HG03558 (cell line): Measurements from ENCODE around the gene REEP6.
"Not testable (repeated sequence)": the region's sequence is repeated elsewhere in the genome, so short reads cannot be mapped to it uniquely, and the experiment has no call there.

ENCODE experiments used
- ATAC-seq: cut with Tn5 transposase; IDR thresholded peaks from one replicate; pipeline ENCODE4 v1.9.1; 2021; ENCODE audit warnings: moderate number of reproducible peaks; ENCODE audit not compliant: unreplicated experiment; ENCODE audit errors: extremely low read depth

Gene REEP6

DNA sequence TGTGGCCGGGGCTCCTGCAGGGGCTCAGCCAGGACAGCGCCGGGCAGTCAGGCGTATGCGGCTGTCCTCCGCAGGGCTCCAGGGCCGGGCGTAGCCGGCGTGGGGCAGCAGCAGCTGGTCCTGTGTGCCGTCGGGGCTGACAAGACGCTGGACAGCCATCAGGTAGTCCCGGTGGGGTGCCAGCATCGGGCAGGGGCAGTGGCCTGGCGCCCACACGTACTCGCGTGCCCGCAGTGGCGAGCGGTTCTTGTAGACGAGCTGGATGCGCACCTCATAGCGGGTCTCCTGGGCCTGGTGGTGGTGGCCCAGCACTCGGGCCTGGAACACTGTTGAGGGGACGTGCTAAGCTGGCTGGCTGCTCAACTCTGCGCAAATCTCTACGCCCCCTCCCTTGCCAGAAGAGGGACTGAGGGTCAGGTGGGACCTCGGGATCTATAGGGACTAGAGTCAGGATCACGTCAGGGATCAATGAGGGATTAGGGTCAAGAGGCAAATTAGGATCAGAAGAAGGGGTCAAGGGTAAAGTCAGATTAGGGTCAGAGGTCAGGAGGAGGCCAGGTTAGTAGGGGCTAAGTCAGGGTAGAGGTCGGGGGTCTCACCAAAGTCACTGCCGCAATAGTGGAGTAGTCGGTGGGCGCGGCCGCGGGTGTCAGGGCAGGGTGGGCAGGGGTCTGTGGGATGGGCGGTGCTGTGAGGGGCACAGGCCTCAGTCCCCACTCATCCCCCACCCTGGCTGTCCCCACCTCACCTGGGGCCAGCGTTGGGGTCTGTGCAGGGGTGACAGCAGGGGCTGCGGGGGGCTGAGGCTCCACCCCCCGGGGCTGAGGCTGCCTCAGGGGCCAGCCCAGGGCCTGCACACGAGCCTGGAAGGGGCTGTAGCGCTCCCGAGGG, 15.3 kb downstream of the REEP6 start:
- no peak for ATAC-seq

DNA sequence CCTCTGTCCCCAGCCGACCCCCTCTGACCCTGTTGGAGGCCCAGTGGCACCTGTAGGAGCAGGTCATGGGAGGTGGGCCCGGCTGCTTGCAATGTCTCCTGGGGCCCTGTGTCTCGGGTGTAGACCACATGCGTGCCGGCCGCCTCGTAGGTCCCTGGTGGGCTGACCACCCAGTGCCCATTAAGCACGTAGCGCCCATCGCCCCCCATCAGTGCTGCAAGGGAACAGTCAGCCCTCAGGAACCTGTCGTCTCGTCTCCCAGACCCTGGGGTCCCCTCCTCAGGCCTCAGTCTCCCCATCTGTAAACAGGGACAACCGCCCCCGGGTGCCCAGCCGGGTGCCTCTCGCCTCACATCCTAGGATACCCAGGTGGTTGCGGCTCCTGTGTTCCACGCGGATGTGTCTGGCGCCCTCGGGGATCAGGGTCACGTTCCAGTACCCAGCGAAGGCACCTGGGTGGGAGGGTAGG, 16.2 kb downstream of the REEP6 start:
- ATAC-seq: no peak

DNA sequence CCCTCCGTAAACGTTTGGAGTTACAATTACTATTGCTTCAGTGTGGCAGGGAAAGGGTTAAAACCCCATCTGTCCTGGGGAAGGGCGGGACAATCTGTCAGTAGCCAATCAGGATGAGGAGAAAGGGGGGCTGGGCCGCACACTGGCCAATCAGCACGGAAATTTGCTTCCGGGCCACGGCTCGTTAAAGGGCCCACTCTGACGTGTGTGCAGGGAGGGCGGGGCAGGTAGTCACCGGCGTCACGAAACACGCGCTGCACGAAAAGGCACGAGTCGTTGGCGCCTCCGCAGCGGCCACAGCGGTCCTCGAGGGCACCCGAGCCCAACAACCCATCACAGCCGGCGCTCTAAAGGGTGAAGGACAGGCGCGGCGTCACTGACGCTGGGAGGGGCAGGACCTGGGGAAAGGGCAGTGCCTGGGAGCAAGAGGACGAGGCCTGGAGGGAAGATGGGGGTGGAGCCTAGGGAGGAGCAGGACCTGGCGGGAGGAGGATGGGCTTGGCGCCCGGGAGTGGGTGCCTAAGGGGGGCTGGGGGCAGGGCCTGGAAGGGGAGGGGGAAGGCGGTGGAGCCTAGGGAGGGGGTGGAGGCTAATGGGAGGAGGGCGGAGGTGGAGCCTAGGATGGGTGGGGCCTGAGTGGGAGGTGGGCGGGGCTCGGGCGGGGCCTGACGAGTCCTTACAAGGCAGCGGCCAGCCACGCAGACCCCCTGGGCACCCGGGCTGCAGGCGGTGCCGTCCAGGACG, 17.0 kb downstream of the REEP6 start:
- no peak for ATAC-seq

DNA sequence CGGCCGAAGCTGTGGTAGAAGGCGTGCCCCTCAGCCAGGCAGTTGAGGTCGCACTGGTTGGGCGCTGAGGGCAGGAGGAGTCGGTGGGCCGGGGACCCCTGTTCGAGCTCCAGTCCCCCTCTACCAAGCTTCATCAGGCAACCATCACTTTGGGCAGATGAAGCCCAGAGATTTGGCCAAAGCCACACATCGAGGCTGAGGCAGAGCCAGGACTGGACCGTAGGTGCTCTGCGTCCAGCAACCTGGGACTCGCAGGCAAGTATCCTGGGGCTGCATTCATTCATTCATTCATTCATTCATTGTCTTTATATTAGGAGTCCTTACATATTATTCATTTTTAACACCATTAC, 17.5 kb downstream of the REEP6 start:
- no peak for ATAC-seq

DNA sequence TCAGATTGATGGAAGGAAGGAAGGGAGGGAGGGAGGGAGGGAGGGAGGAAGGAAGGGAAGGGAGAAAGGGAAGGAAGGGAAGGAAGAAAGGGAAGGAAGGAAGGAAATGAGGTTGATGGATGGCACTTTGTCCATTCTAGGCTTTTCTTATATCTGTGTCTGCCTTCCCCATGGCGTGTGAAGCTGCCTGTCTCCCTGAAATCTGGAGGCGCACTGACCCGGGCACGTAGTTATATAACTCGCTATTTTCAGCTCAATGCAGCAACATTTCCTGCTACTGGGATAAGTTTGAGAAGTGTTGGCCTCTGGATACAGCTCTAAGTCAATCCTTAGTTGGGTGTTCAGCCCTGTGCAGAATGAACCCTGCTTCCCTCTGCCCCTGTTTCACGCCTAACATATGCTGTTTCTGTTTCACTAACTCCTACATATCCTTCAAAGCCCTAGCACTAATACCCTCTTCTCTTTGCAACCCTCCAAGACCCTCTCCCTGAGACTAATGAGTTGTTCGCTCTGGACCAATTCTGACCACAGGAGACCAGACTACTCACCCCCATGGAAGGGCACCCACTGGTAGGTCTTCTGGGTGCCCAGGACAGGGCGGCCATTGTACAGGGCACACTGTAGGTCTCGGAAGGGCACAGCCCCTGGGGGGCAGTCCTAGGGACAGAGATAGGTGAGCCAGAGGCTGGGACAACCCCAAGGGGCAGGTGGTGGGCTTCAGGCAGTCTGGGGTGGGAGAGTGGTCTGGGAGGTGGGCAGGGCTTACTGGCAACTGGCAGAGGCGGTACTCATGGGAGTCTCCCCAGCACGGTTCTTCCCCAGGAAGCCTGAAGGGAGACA, 18.8 kb downstream of the REEP6 start:
- ATAC-seq: no peak

DNA sequence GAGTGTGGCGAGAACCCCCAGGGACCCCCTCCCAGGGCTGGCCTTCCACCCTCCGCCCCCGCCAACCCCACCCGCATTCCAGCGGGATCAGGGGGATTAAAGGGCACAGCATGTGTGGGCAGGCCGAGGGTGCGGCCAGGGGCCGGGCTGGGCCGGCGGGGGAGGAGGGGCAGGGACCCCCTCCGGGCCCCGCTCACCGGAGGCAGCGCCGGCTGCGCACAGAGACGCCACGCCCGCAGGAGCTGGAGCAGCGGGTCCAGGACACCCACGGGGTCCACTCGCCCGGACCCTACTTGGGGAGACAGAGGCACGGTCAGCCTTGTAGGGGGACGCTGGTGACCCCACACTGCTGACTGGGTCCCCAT, 19.4 kb downstream of the REEP6 start:
- ATAC-seq: no peak

DNA sequence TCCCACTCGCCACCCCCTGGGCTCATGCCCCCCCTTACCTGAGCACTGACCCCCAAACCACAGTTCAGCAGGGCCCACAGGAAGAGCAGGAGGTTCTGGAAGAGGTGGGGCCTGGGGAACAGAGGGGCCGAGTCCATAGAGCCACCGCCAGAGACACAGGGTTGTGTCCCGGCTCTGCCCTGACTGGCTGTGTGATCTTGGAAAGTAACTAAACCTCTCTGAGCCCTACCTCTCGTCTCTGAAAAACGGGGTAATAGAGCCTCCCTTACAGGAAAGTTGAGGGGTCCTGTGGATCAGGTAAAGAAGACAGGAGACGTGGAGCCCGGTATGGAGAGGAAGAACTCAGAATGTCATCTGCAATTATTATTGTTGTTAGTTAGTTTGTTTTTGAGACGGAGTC, 19.8 kb downstream of the REEP6 start:
- ATAC-seq: no peak

DNA sequence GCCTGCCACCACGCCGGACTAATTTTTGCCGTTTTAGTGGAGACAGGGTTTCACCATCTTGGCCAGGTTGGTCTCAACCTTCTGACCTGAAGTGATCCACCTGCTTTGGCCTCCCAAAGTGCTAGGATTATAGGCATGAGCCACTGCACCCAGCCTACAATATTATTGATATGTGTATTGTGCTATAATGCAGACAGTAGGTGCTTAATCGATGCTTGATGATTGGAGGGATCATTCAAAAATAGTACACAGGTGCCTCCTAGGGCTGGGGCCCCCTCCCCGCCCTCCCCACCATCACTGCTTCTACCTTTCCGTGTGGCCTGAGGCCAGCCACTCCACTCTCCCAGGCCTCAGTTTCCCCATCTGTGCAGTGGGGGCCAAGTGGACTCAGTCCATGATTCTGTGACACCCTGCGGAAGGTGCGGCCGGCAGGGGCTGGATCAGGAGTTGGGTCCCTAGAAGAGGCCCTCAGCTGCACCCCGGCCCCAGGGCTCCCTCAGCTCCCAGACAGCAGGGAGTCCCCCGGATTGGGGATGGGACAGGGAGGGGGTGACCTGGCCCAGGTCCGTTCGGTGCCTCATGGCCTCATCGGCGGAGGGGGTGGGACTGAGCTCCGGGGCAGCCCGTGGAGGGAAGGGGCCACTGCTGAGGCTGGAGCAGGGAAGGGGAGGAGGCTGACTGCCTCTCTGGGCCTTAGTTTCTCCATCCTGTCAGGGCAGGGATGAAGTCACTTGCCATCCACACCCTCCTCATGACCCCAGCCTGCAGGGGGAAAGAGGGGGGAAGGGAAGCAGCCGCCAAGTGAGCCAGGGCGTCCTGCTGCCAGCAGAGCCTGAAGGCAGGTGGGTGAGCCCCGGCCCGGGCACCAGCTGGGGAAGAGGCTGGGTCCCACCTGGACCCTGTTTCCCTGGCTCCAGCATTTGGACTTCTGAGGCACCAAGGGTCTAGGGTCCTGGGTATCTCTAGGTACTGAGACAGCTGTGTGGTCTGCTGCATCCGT, 20.6 kb downstream of the REEP6 start:
- no peak for ATAC-seq

DNA sequence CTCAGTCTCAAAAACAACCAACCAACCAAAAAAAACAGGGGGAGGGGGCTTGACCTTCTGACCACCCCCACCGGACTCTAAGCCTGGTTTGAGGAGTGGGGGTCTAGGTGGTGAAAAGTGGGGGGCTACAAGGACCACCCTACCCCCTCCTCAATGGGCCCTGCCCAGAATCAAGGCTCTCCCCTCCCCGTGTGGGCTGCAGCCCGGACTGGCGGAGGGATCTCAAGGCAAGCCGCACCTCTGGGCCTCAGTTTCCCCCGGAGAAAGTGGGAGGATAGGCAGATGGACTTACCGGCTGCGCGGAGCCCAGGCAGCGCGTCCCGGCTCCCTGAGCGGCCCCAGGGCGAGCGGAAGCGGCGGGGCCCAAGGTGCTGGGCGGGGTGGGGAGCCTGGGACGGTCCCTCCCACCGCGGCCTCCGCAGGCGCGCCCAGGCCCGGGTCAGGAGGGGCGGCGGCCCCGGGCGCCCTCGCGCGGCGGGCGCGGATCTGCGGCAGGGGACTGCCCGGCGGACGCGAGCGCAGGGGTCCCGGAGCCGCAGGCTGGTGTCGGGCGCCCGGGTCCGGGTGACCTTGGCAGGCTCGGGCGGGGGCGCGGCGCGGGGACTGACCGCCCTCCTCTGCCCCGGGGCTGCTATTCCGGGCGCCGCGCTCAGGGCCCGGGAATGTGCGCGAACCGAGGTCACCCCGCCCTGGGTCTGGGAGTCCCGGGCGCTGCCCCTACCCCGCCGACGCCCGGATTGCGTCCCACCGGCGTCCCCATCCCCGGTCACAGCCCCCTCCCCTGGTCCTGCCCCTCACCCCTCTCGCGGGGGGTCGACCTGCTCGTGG, 21.9 kb downstream of the REEP6 start, which contains the start of gene ADAMTSL5:
TSS of gene ADAMTSL5 (minus strand) at position 349 of the 828 bp plus-strand sequence. CDS start 2,076 bp downstream, outside the sequence.
- ATAC-seq: no peak

DNA sequence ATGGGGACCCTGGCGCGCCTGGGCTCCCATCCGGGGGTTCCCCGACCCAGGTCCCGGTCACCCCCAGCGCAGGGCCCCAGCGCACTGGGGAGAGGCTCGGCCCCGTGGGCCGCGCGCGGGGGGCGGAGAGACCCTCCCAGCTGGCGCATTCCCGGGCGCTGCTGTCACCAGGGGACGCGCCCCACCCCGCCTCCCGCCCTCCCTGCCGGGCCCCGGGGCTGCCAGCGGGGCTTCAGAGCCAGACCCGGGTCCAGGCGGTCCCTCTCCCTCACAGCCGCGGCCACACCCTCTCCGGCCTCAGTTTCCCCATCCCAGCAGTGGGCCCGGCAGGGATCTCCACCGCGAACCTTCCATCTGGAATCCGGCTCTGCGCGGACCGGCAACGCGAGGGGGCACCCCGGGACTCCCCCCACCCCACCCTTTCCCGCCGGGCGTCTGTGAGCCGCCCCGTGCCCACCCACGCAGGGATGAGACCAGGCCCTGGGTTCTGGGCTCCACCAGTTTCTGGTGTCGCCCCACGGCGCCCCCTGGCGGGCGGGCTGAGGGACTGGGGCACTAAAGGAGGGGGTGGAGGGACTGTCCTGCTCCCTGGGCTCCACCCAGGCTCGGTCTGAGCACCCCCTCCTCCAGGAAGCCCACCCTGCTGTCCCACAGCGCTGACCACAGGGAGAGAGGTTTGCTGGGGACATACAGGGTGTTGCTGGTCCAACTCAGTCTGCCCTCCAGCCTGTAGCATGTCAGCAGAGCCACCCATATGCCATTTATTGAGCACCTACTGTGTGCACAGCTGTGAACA, 22.7 kb downstream of the REEP6 start:
- ATAC-seq: no peak

DNA sequence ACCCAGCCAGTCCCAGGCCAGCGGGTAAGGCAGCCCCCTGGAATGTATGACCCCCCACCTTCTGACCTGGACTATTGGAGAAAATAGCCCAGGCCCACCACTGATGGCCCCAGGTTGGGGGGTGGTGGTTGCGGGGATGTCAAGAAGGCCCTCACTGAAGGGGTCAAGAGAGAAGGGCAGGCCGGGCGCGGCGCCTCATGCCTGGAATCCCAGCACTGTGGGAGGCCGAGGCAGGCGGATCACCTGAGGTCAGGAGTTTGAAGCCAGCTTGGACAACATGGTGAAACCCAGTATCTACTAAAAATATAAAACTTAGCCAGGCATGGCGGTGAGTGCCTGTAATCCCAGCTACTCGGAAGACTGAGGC, 23.3 kb downstream of the REEP6 start:
- no peak for ATAC-seq

DNA sequence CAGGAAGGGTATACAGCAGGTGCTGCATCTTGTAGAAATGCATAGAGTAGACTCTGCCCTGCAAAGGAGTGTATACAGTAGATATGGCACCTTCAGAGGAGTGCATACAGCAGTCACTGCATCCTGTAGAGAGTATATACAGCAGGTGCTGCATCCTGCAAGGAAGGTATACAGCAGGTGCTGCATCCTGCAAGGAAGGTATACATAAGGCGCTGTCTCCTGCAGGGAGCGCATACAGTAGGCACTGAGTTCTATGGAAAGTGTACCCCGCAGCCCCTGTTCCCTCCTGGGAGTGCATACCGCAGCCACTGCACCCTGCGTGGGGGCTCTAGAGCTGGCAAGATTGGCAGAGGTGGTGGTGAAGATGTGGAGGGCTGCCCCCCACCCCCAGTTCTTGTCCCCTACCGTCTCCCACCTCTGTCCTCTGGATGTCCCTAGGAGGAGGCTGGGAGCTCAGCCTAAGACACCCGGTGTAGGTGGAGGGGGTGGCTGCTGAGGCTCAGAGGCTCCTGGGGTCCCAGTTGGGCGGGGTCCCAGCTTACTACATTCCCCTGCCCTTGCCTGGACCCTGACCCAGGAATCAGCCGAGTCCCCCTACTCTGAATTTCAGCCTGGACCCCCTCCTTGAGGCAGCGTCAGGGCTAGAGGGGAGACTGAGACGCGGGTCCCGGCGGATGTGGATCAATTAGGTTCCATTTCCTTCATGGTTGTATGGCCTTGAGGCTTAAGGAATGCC, 24.2 kb downstream of the REEP6 start:
- no peak for ATAC-seq

DNA sequence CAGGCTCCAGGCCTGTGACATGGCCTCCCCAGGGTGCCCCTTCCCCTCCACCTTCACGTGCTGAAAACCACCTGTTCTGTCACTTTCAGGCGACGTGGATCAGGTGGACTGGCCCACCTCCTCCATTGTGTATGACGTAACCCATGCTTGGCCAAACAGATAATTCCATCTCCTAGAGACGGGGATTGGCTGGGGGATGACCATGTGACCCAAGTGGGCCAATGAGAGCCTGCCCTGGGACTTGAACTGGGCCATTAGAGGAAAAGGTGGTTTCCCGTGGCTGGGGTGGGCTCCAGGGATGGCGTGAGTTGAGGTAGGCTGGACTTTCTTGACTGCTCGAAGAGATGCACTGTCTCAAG, 25.4 kb downstream of the REEP6 start:
- no peak for ATAC-seq

DNA sequence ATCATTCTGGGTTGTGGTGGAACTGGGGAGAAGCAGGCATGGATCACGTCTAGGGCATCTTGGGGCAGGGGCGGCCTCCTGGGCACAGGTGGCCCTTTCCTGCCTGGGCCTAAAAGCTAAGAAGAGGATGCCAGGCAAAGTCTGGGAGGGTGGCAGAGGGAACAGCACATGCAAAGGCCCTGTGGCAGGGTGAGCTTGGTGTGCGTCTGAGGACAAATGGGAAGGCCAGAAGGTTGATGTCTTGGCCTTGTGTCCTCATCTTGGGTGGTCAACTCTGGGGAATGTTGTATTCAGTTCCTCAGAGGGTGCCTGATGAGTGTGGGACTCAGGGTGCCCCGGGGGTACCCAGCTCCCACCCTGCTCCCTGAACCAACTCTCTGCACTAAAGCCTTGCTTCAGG, 27.5 kb downstream of the REEP6 start:
- no peak for ATAC-seq

DNA sequence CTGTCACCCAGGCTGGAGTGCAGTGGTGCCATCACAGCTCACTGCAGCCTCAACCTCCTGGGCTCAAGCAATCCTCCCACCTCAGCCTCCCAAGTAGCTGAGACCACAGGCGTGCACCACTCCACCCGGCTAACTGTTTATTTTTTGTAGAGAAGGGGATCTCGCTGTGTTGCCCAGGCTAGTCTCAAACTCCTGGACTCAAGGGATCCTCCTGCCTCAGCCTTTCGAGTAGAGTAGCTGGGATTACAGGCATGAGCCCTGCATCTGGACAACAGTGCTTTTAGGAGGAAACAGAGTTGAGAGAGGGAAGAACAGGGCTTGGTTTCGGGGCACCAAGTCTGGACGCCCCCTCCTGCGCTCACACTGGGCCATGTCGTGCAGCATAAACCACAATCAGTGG, 28.8 kb downstream of the REEP6 start:
- not testable (repeated sequence) for ATAC-seq

DNA sequence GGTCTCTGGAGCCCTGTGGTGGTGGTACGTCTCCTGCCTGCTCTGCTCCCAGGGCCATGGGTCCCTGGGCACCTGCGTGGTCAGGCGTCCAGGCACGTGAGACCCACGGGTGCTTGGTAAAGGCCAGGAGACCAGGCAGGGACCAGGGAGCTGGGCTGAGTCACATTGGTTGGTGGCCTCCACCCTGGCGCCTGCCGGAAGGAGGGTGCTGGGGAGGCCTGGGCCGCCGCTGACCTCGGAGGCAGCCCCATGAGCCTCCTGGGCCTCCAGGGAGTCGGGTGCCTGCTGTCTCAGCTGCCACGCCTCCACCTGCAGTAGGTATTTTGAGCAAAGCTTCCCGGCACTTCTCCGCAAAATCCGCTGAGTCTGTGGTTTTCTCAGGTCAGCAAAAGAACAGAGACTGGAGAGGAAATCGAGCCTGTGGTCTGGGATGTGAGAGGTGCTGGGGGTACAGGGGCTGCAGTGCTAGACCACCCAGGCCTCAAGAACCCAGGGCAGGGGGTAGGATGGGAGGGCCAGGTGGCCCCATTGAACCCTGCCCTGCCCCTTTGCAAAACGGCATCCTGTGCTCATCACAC, 29.3 kb downstream of the REEP6 start:
- no peak for ATAC-seq

DNA sequence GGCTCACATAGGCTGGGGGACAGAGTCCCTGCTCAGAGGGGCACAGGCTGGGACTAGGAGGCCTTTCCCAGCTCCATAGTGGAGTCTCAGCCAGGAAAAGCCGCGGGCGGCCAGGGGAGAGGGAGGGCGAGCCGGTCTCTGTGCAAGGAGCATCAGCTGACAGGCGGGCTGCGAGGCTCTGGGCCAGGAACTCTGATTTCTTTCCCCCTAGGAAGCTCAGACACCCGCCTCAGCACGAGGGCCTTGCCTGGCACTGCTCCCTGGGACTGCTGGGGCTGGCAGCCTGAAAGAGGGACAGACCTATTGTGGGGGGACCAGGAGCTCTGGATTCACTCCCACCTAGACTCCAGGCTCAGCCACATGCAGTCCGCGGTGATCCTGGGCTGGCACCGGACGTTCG, 30.7 kb downstream of the REEP6 start:
- no peak for ATAC-seq
